Measurements from ENCODE around the gene SUSD4. TPM values are rescaled to one million over a fixed set of nuclear protein-coding genes. Genes with fewer than 3 reads are reported as not detected.

Gene SUSD4
- total and polyA plus RNA-seq, 2 of the 4 experiments (the other 2 are of a cell fraction): 1.8 to 2.7 TPM

- Histone ChIP-seq H3K18ac (ENCODE audit: low read depth, low read length) (no peak overlapping the region), H3K4me1 (ENCODE audit: control insufficient read depth, insufficient read depth, low read length) (no peaks in the 10 kb centered on the region), H4K5ac (ENCODE audit: low read depth, low read length) (no peak overlapping the region), H2AK9ac (replicated peaks; ENCODE audit: low read depth, low read length, poor library complexity) (no peak overlapping the region), H3K9me1 (ENCODE audit: insufficient read depth, low read length) (no peaks in the 10 kb centered on the region), H3K36me3 (ENCODE audit: control insufficient read depth, insufficient read depth, low read length) (no peaks in the 10 kb centered on the region), H3K27me3 (ENCODE audit: control insufficient read depth, insufficient read depth, low read length) (peaks cover 10% of the 10 kb centered on the region), H2BK15ac (ENCODE audit: low read depth, low read length) (no peak overlapping the region), H3K79me1 (ENCODE audit: low read depth in 1 of 2, low read length in 2 of 2) (no peaks in the 10 kb centered on the region), H3K23ac (ENCODE audit: low read depth, low read length) (no peak overlapping the region), H3K14ac (replicated peaks; ENCODE audit: low read depth, low read length) (no peak overlapping the region), H4K20me1 (ENCODE audit: insufficient read depth, low read length) (no peaks in the 10 kb centered on the region), H2BK120ac (ENCODE audit: low read depth, low read length) (no peak overlapping the region), H4K8ac (ENCODE audit: low read depth in 2 of 2, low read length in 2 of 2) (no peak overlapping the region), H2AFZ (replicated peaks; ENCODE audit: low read length, poor library complexity) (no peak overlapping the region), H2BK5ac (ENCODE audit: low read depth, low read length, poor library complexity, severe bottlenecking) (no peak overlapping the region), H3K9ac (ENCODE audit: low read depth, low read length) (no peak overlapping the region), H2AK5ac (ENCODE audit: low read depth, low read length) (no peak overlapping the region), H3K4me2 (ENCODE audit: low read depth, low read length) (no peak overlapping the region), H3K4me3 (ENCODE audit: insufficient read depth, low read depth, low read length) (no peak overlapping the region), H4K91ac (ENCODE audit: insufficient read depth, low read depth, low read length) (no peak overlapping the region), H3K9me3 (ENCODE audit: control insufficient read depth, insufficient read depth, low read length) (no peaks in the 10 kb centered on the region), H2BK20ac (ENCODE audit: low read depth, low read length) (no peak overlapping the region), H3K56ac (ENCODE audit: extremely low read depth, insufficient read depth, low read length) (no peak overlapping the region), H3K4ac (ENCODE audit: low read depth, low read length) (no peak overlapping the region), H3K27ac (ENCODE audit: insufficient read depth, low read length) (no peak overlapping the region)
- 20% methylated on average over 1 of the region's 2 CpGs; no CpG with 5 or more reads in 1 of the 2 experiments for WGBS, 2 experiments (ENCODE audit: extremely low coverage in 2 of 2, insufficient read length in 1 of 2)
- ATAC-seq (ENCODE audit: low read depth) (no peak), DNase-seq (peak; percentile 6)
- in situ Hi-C loops (cut with MboI; ENCODE audit: low sequenced_read_pairs): no loop called here
- intact Hi-C loops (cut with micrococcal nuclease): no loop called here
- dilution Hi-C loops (cut with HindIII; ENCODE audit: low sequenced_read_pairs, unreplicated experiment): no loop called here
- TF ChIP-seq MXI1 (IDR thresholded peaks at IDR 0.05; ENCODE audit: borderline replicate concordance, low read depth, low read length) (no peak), FOS (IDR thresholded peaks at IDR 0.05; ENCODE audit: low read depth, low read length) (no peak), NFE2L2 (IDR thresholded peaks at IDR 0.05; ENCODE audit: low read depth, low read length) (no peak), CEBPB (IDR thresholded peaks at IDR 0.05; ENCODE audit: low read depth, low read length) (no peak), USF2 (IDR thresholded peaks at IDR 0.05; ENCODE audit: low read depth, low read length) (no peak), SMC3 (IDR thresholded peaks at IDR 0.05; ENCODE audit: low read depth, low read length) (no peak), RAD21 (IDR thresholded peaks at IDR 0.05; ENCODE audit: low read length) (no peak), POLR2A (IDR thresholded peaks at IDR 0.05; ENCODE audit: low read depth, low read length) (no peak)
- BruUV-seq (replicated peaks): no TSS peak
- ChIA-PET CTCF (interaction anchor here (0.7 kb wide), 1 partner anchor 31 kb away, joined by 3 read pairs; no protein-coding TSS in a partner anchor), POLR2A (ENCODE audit: unreplicated experiment) (no interaction called here)
Measured at GRCh38 chr1:223199094-223199647, 164.8 kb downstream of the SUSD4 start.
